ENCODE measurements around the gene RAB6A.

The RAB6A gene

GRCh38 chr11:73671701-73672100, 89.2 kb downstream of the RAB6A start:
- H3K4me3 ChIP-seq (ENCODE audit: low read length), result no peak overlapping the region
- H3K9me3 ChIP-seq (ENCODE audit: low read length), result no peaks in the 10 kb centered on the region
- H2AFZ ChIP-seq (ENCODE audit: low read depth, low read length), result no peak overlapping the region
- no peaks in the 10 kb centered on the region for H3K27me3 ChIP-seq (ENCODE audit: insufficient read depth, low read length)
- peaks cover 5% of the 10 kb centered on the region for H3K36me3 ChIP-seq (ENCODE audit: insufficient read depth, low read length)
- H3K4me1 ChIP-seq (ENCODE audit: insufficient read depth, low read length), result no peaks in the 10 kb centered on the region

GRCh38 chr11:73670808-73671207, 90.1 kb downstream of the RAB6A start:
- H3K4me1 ChIP-seq (ENCODE audit: insufficient read depth, low read length), result no peaks in the 10 kb centered on the region
- no peaks in the 10 kb centered on the region for H3K9me3 ChIP-seq (ENCODE audit: low read length)
- H3K36me3 ChIP-seq (ENCODE audit: insufficient read depth, low read length), result peaks cover 5% of the 10 kb centered on the region
- H3K4me3 ChIP-seq (ENCODE audit: low read length), result no peak overlapping the region
- no peaks in the 10 kb centered on the region for H3K27me3 ChIP-seq (ENCODE audit: insufficient read depth, low read length)
- H2AFZ ChIP-seq (ENCODE audit: low read depth, low read length), result no peak overlapping the region

DNA sequence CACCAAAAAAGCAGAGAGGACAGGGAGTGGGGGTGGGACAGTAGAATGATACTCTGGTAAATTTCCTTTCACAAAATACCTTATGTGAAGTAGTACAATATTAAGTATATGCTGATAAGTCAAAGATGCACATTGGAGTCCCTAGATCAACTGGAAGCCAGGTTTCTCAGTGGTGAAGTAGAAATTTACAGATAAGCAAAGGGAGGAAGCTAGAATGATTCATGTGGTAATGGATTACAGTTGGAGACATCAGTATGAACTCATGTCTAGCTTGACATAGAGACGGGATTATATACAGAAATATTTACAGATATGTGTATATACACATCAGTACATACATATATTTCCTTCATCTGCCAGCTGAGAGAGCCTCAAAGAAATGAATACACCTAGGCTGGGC, 93.0 kb downstream of the RAB6A start:
- H3K36me3 ChIP-seq (ENCODE audit: insufficient read depth, low read length), result no peaks in the 10 kb centered on the region
- no peak overlapping the region for H2AFZ ChIP-seq (ENCODE audit: low read depth, low read length)
- no peak overlapping the region for H3K4me3 ChIP-seq (ENCODE audit: low read length)
- no peaks in the 10 kb centered on the region for H3K9me3 ChIP-seq (ENCODE audit: low read length)
- H3K27me3 ChIP-seq (ENCODE audit: insufficient read depth, low read length), result no peaks in the 10 kb centered on the region
- no peaks in the 10 kb centered on the region for H3K4me1 ChIP-seq (ENCODE audit: insufficient read depth, low read length)

- Histone ChIP-seq H3K4me1 (ENCODE audit: insufficient read depth, low read length) (no peaks in the 10 kb centered on the region), H3K4me3 (ENCODE audit: low read length) (no peak overlapping the region), H3K9me3 (ENCODE audit: low read length) (no peaks in the 10 kb centered on the region), H3K27me3 (ENCODE audit: insufficient read depth, low read length) (no peaks in the 10 kb centered on the region), H2AFZ (ENCODE audit: low read depth, low read length) (no peak overlapping the region), H3K36me3 (ENCODE audit: insufficient read depth, low read length) (no peaks in the 10 kb centered on the region)
Measured at GRCh38 chr11:73664877-73665276, 96.0 kb downstream of the RAB6A start.

DNA sequence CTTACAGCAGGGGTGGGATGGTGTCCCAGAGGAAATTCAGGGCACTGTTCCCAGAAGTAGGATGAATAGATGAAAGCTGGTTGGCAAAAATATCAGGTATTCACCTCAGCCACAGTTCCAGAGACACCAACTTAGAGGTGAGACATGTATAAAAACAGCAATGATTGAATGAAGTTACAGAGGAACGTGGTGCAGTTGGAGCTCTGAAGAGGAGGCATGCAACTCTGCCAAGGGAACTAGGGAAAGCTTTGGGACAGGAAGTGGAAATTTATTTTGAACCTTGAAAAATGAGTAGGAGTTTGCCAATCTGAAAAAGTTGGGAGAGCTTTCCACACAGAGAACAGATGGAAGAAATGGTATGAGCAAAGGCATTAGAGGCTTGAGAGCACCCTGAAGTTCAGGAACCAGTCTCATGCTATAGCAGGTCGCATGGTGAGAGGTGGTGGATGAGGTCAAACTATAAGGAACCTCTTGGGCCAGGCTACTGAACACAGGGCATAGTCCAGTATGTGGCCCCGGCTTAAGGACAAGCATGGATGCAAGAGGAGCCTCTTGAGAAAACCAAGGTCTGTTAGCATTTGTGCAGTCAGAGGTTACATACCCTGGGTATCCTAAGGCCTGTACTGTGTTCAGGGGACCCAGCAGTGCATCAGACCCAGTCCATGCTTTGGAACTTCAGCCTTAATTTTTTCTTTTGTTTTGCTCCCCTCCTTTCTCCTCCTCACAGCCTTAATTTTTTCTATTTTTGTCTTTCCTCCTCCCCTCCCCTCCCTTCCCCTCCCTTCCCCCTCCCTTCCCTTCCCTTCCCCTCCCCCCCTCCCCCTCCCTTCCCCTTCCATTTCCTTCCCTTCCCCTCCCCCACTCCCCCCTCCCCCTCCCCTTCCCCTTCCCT, 97.0 kb downstream of the RAB6A start:
- Histone ChIP-seq H3K4me3 (ENCODE audit: low read length) (no peak overlapping the region), H2AFZ (ENCODE audit: low read depth, low read length) (no peak overlapping the region)

DNA sequence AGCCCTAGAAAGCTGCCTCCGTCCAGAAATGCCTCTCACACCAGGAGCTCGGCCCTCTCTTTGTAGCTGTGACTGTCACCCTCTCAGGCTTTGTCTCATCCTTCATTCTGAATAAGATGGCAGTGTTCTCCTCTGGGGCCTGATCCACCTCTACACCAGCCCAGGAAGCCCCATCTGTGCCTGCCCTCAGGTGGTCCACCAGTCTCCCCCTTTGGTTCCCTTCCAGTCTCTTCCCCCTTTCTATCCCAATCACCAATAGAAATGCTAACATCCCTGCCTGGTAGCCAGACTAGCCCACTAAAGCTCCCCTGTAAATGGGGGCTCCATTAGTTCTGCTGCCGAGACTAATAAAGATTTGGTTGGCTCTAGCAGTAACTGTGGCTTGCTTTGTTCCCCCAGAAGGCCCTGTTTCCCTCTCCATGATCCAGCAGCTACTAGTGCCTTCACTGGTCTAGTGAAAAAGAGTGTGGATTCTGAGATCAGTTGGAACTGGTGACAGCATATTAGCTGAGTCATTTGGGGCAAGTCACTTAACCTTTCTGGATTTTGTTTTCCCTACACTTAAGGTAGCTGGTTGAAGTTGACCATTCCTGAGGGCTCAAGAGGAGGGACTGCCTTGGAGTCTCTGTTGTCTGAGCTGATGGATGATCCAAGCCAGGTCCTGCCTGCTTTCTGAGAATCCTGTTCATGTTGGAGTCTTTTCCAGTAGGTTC, 98.3 kb downstream of the RAB6A start:
- Histone ChIP-seq H3K27me3 (ENCODE audit: insufficient read depth, low read length) (no peaks in the 10 kb centered on the region), H3K9me3 (ENCODE audit: low read length) (no peaks in the 10 kb centered on the region), H3K4me3 (ENCODE audit: low read length) (no peak overlapping the region), H3K36me3 (ENCODE audit: insufficient read depth, low read length) (no peaks in the 10 kb centered on the region), H3K4me1 (ENCODE audit: insufficient read depth, low read length) (no peaks in the 10 kb centered on the region), H2AFZ (ENCODE audit: low read depth, low read length) (no peak overlapping the region)

More for the DNA sequence above, 97.0 kb downstream of the RAB6A start:
- H3K36me3 ChIP-seq (ENCODE audit: insufficient read depth, low read length), result no peaks in the 10 kb centered on the region
- no peaks in the 10 kb centered on the region for H3K9me3 ChIP-seq (ENCODE audit: low read length)
- H3K4me1 ChIP-seq (ENCODE audit: insufficient read depth, low read length), result no peaks in the 10 kb centered on the region
- H3K27me3 ChIP-seq (ENCODE audit: insufficient read depth, low read length), result no peaks in the 10 kb centered on the region

GRCh38 chr11:73661035-73661628, 99.7 kb downstream of the RAB6A start:
- H3K27me3 ChIP-seq (ENCODE audit: insufficient read depth, low read length), result no peaks in the 10 kb centered on the region
- H3K4me1 ChIP-seq (ENCODE audit: insufficient read depth, low read length), result no peaks in the 10 kb centered on the region
- no peak overlapping the region for H3K4me3 ChIP-seq (ENCODE audit: low read length)
- no peaks in the 10 kb centered on the region for H3K9me3 ChIP-seq (ENCODE audit: low read length)
- H2AFZ ChIP-seq (ENCODE audit: low read depth, low read length), result no peak overlapping the region
- no peaks in the 10 kb centered on the region for H3K36me3 ChIP-seq (ENCODE audit: insufficient read depth, low read length)

GRCh38 chr11:73660497-73661034, 100.3 kb downstream of the RAB6A start:
- no peak overlapping the region for H2AFZ ChIP-seq (ENCODE audit: low read depth, low read length)
- H3K4me1 ChIP-seq (ENCODE audit: insufficient read depth, low read length), result no peaks in the 10 kb centered on the region
- H3K9me3 ChIP-seq (ENCODE audit: low read length), result no peaks in the 10 kb centered on the region
- no peak overlapping the region for H3K4me3 ChIP-seq (ENCODE audit: low read length)
- H3K36me3 ChIP-seq (ENCODE audit: insufficient read depth, low read length), result no peaks in the 10 kb centered on the region
- H3K27me3 ChIP-seq (ENCODE audit: insufficient read depth, low read length), result no peaks in the 10 kb centered on the region

GRCh38 chr11:73659961-73660360, 100.9 kb downstream of the RAB6A start:
- H3K4me3 ChIP-seq (ENCODE audit: low read length), result no peak overlapping the region
- H3K36me3 ChIP-seq (ENCODE audit: insufficient read depth, low read length), result no peaks in the 10 kb centered on the region
- no peak overlapping the region for H2AFZ ChIP-seq (ENCODE audit: low read depth, low read length)
- H3K27me3 ChIP-seq (ENCODE audit: insufficient read depth, low read length), result no peaks in the 10 kb centered on the region
- no peaks in the 10 kb centered on the region for H3K9me3 ChIP-seq (ENCODE audit: low read length)
- peaks cover under 1% of the 10 kb centered on the region for H3K4me1 ChIP-seq (ENCODE audit: insufficient read depth, low read length)

- no peaks in the 10 kb centered on the region for H3K36me3 ChIP-seq (ENCODE audit: insufficient read depth, low read length)
- no peaks in the 10 kb centered on the region for H3K27me3 ChIP-seq (ENCODE audit: insufficient read depth, low read length)
- H3K9me3 ChIP-seq (ENCODE audit: low read length), result no peaks in the 10 kb centered on the region
- H3K4me3 ChIP-seq (ENCODE audit: low read length), result no peak overlapping the region
- peaks cover 17% of the 10 kb centered on the region for H3K4me1 ChIP-seq (ENCODE audit: insufficient read depth, low read length)
- H2AFZ ChIP-seq (ENCODE audit: low read depth, low read length), result no peak overlapping the region
Measured at GRCh38 chr11:73656985-73657384, 103.9 kb downstream of the RAB6A start.

GRCh38 chr11:73655686-73656085, 105.2 kb downstream of the RAB6A start:
- Histone ChIP-seq H3K4me3 (ENCODE audit: low read length) (no peak overlapping the region), H3K36me3 (ENCODE audit: insufficient read depth, low read length) (no peaks in the 10 kb centered on the region), H3K4me1 (ENCODE audit: insufficient read depth, low read length) (peaks cover 25% of the 10 kb centered on the region), H3K9me3 (ENCODE audit: low read length) (no peaks in the 10 kb centered on the region), H2AFZ (ENCODE audit: low read depth, low read length) (no peak overlapping the region), H3K27me3 (ENCODE audit: insufficient read depth, low read length) (no peaks in the 10 kb centered on the region)

- Histone ChIP-seq H3K36me3 (ENCODE audit: insufficient read depth, low read length) (no peaks in the 10 kb centered on the region), H3K4me3 (ENCODE audit: low read length) (no peak overlapping the region), H3K4me1 (ENCODE audit: insufficient read depth, low read length) (peaks cover 25% of the 10 kb centered on the region), H2AFZ (ENCODE audit: low read depth, low read length) (no peak overlapping the region), H3K27me3 (ENCODE audit: insufficient read depth, low read length) (no peaks in the 10 kb centered on the region), H3K9me3 (ENCODE audit: low read length) (no peaks in the 10 kb centered on the region)
Measured at GRCh38 chr11:73654482-73655021, 106.3 kb downstream of the RAB6A start.

DNA sequence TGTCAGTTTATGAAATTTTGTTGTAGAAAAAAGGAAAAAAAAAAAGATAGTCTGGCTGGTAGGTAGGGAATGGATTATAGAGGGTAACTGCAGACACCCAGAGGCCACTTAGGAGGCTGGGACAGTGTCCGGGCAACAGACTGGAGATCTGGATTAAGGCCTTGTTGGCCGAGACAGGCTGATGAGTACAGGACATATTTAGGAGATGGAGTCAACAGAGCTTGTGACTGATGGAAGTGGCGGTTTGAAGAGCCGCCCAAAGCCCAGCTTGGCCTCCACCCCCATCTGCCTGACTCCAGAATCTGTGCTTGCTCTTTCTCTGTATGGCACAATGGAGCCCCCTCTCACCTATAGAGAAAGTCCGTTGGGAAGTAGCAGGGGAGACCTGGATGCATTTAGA, 106.9 kb downstream of the RAB6A start:
- Histone ChIP-seq H3K36me3 (ENCODE audit: insufficient read depth, low read length) (no peaks in the 10 kb centered on the region), H3K4me3 (ENCODE audit: low read length) (no peak overlapping the region), H2AFZ (ENCODE audit: low read depth, low read length) (no peak overlapping the region), H3K27me3 (ENCODE audit: insufficient read depth, low read length) (no peaks in the 10 kb centered on the region), H3K4me1 (ENCODE audit: insufficient read depth, low read length) (peaks cover 31% of the 10 kb centered on the region), H3K9me3 (ENCODE audit: low read length) (no peaks in the 10 kb centered on the region)

All from neuron (in vitro differentiated cells).